ENCODE data around the gene INSYN1. TPM values are rescaled to one million over a fixed set of nuclear protein-coding genes. Genes with fewer than 3 reads are reported as not detected.

INSYN1 gene
- polyA plus RNA-seq, 3 donors, result not detected

DNA sequence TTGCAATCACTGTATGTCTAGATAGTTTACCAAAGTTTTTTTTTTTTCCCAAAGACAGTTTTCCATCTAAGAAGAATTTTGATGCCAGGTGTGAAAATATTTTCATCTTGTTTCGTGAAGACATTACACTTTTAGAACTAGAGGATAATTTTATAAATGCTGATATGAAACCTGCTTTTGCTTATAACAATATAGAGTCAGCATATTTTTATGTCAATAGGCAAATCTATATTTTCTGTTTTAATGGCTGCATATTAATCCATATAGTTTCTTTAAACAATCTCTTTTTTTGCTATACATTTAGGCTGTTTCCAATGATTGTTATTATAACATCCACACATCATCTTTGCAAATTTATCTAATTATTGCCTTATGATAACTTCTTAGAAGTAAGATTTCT is 12.6 kb upstream of the INSYN1 start:
- no peak overlapping the region for H3K27ac Mint-ChIP-seq
- Histone ChIP-seq H3K4me1 (ENCODE audit: control insufficient read depth in 1 of 2, insufficient read depth in 2 of 2, low read length in 2 of 2) (no peaks in the 10 kb centered on the region), H3K9me3 (replicated peaks in 1 of 2; ENCODE audit: control insufficient read depth in 1 of 2, insufficient read depth in 1 of 2, low read length in 2 of 2) (no peaks in the 10 kb centered on the region), H4K20me1 (ENCODE audit: insufficient read depth, low read length) (no peaks in the 10 kb centered on the region), H3K27me3 (ENCODE audit: control insufficient read depth in 2 of 2, insufficient read depth in 2 of 2, low read length in 2 of 2) (peaks cover 0 to 6% of the 10 kb centered on the region in 2 donors), H2AFZ (ENCODE audit: insufficient read depth, low read depth, low read length, poor library complexity, severe bottlenecking) (no peak overlapping the region), H3K27ac (ENCODE audit: low read depth in 1 of 2, low read length in 2 of 2) (no peak overlapping the region), H3K36me3 (replicated peaks in 1 of 2; ENCODE audit: control insufficient read depth in 1 of 2, insufficient read depth in 2 of 2, low read length in 2 of 2) (no peaks in the 10 kb centered on the region), H3K4me3 (replicated peaks in 1 of 3; ENCODE audit: low read depth in 2 of 3, low read length in 3 of 3) (no peak overlapping the region), H3K79me2 (ENCODE audit: insufficient read depth, low read length) (no peaks in the 10 kb centered on the region), H3K4me2 (replicated peaks; ENCODE audit: extremely low read depth, low read length, poor library complexity, severe bottlenecking) (no peak overlapping the region), H3K9ac (ENCODE audit: insufficient read depth, low read length, poor library complexity, severe bottlenecking) (no peak overlapping the region)
- TF ChIP-seq, protein P1, sequence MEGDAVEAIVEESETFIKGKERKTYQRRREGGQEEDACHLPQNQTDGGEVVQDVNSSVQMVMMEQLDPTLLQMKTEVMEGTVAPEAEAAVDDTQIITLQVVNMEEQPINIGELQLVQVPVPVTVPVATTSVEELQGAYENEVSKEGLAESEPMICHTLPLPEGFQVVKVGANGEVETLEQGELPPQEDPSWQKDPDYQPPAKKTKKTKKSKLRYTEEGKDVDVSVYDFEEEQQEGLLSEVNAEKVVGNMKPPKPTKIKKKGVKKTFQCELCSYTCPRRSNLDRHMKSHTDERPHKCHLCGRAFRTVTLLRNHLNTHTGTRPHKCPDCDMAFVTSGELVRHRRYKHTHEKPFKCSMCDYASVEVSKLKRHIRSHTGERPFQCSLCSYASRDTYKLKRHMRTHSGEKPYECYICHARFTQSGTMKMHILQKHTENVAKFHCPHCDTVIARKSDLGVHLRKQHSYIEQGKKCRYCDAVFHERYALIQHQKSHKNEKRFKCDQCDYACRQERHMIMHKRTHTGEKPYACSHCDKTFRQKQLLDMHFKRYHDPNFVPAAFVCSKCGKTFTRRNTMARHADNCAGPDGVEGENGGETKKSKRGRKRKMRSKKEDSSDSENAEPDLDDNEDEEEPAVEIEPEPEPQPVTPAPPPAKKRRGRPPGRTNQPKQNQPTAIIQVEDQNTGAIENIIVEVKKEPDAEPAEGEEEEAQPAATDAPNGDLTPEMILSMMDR (IDR thresholded peaks at IDR 0.05), result no peak
- no peaks in the 10 kb centered on the region for H3K4me1 Mint-ChIP-seq
- no peak for DNase-seq
- intact Hi-C loops (cut with micrococcal nuclease), result no loop called here
- H3K4me3 Mint-ChIP-seq, result no peak overlapping the region
- H3K27me3 Mint-ChIP-seq (ENCODE audit: low read depth in 3 of 3), result peaks cover 7 to 10% (median 7%) of the 10 kb centered on the region in 3 donors
- no peaks in the 10 kb centered on the region for H3K36me3 Mint-ChIP-seq
- no CpG with 5 or more reads among the region's 1 CpG for WGBS (ENCODE audit: insufficient coverage)
- H3K9me3 Mint-ChIP-seq, result no peaks in the 10 kb centered on the region

DNA sequence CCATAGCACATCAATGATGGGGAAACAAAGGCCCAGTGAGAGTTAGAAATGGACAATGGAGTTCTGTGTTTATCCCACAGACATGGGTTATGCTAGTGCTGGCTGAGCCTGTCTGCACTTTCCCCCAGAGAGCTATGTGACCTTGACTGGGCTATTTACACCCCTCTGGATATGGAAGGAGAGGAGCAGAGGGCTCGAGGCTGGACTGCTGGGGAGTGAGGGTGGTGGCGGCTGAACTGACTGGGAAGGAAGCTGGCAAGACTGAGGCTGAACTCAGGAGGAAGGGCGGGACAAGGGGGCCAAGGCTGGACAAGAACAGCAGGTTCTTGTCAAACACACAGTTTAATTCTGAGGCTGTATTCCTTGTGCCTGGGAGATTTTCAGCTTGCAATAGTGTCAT is 10.8 kb upstream of the INSYN1 start:
- peaks cover 0 to 10% of the 10 kb centered on the region in 2 donors for H3K27me3 ChIP-seq (ENCODE audit: control insufficient read depth in 2 of 2, insufficient read depth in 2 of 2, low read length in 2 of 2)
- no peak for DNase-seq
- peaks cover 7 to 10% (median 7%) of the 10 kb centered on the region in 3 donors for H3K27me3 Mint-ChIP-seq (ENCODE audit: low read depth in 3 of 3)
- H3K4me2 ChIP-seq (replicated peaks; ENCODE audit: extremely low read depth, low read length, poor library complexity, severe bottlenecking), result no peak overlapping the region
- H3K9ac ChIP-seq (ENCODE audit: insufficient read depth, low read length, poor library complexity, severe bottlenecking), result no peak overlapping the region
- H3K79me2 ChIP-seq (ENCODE audit: insufficient read depth, low read length), result no peaks in the 10 kb centered on the region
- no peak overlapping the region for H3K4me3 ChIP-seq (replicated peaks in 1 of 3; ENCODE audit: low read depth in 2 of 3, low read length in 3 of 3)
- no peaks in the 10 kb centered on the region for H3K4me1 ChIP-seq (ENCODE audit: control insufficient read depth in 1 of 2, insufficient read depth in 2 of 2, low read length in 2 of 2)
- no peaks in the 10 kb centered on the region for H3K4me1 Mint-ChIP-seq
- no peak overlapping the region for H3K27ac ChIP-seq (ENCODE audit: low read depth in 1 of 2, low read length in 2 of 2)
- no peak overlapping the region for H2AFZ ChIP-seq (ENCODE audit: insufficient read depth, low read depth, low read length, poor library complexity, severe bottlenecking)
- no peaks in the 10 kb centered on the region for H3K9me3 Mint-ChIP-seq
- H3K27ac Mint-ChIP-seq, result no peak overlapping the region
- H3K9me3 ChIP-seq (replicated peaks in 1 of 2; ENCODE audit: control insufficient read depth in 1 of 2, insufficient read depth in 1 of 2, low read length in 2 of 2), result no peaks in the 10 kb centered on the region
- H3K4me3 Mint-ChIP-seq, result no peak overlapping the region
- no peaks in the 10 kb centered on the region for H3K36me3 Mint-ChIP-seq
- TF ChIP-seq, protein P1 (IDR thresholded peaks at IDR 0.05), result no peak
- 85% methylated on average over 3 of the region's 3 CpGs for whole genome bisulfite sequencing (ENCODE audit: insufficient coverage)
- H4K20me1 ChIP-seq (ENCODE audit: insufficient read depth, low read length), result no peaks in the 10 kb centered on the region
- intact Hi-C loops (cut with micrococcal nuclease), result no loop called here
- H3K36me3 ChIP-seq (replicated peaks in 1 of 2; ENCODE audit: control insufficient read depth in 1 of 2, insufficient read depth in 2 of 2, low read length in 2 of 2), result no peaks in the 10 kb centered on the region
